Measurements from ENCODE around the gene C2CD2L. TPM values are rescaled to one million over a fixed set of nuclear protein-coding genes. Genes with fewer than 3 reads are reported as not detected.

C2CD2L gene
- total and polyA plus RNA-seq, 2 of the 13 experiments (the other 11 are each of a cell fraction or from before 2014, with no cell fraction given): 3.7 to 5.5 TPM

DNA sequence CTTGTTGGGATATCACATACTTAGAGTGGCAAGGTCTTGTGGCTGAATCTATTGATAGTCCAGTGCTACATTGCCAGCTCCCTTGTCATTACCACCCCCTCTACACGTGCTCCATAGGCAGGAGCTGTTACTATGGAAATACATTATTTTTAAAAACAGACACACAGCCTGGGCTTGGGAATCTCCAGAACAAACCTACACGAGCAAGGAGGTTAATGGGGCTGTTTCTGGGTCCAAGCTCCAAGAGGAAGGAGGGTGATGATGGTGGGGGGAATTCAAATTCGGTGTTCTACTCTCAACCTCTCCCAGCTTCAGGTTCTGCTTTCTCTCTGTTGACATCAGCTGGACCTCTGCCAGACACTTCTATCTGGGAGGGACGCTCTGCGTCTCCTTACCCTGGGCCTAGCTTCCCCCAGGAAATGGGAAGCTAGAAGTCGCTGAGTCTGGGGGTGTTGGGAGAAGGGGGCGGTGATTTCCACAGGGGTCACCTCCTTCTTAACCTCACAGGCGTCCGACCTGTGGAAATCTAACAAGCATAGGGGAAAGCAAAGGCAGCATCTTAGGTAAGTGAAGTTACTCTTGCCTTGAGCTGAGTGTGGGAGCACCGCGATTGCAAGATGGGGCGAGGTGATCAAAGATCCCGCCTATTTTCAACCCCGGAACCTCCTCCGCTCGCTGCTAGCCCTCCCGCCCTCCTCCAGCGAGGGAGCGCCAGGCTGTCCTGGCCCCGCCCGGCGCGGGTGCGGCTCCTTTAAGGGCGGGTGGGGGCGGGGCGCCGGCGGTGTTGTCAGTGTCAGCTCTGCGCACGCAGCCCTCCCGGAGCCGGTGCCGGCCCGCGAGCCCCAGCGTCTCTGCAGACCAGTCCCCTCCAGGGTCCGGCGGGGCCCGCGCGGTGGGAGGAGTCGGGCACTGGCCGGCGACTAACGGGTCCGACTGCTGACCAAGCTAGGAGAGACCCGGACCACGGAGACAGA is at the start of gene C2CD2L (continued):
- TF ChIP-seq NFATC3 (CRISPR knock-in tag; IDR thresholded peaks at IDR 0.05) (no peak), ZSCAN20 (CRISPR knock-in tag; IDR thresholded peaks at IDR 0.05; ENCODE audit: borderline replicate concordance) (no peak), ZNF17 (CRISPR knock-in tag; IDR thresholded peaks at IDR 0.05) (no peak), ZNF12 (CRISPR knock-in tag; IDR thresholded peaks at IDR 0.05) (no peak), ZNF75D (CRISPR knock-in tag; IDR thresholded peaks at IDR 0.05; ENCODE audit: borderline replicate concordance) (no peak), ZBTB38 (CRISPR knock-in tag; IDR thresholded peaks at IDR 0.05) (0 out of 2 replicates have a peak, but pooled peaks have one; percentile 20), FLYWCH1 (CRISPR knock-in tag; IDR thresholded peaks at IDR 0.05) (no peak), ZNF841 (CRISPR knock-in tag; IDR thresholded peaks at IDR 0.05; ENCODE audit: borderline replicate concordance) (no peak), MBNL3 (CRISPR knock-in tag; conservative IDR thresholded peaks at IDR 0.05) (no peak), HES4 (CRISPR knock-in tag; IDR thresholded peaks at IDR 0.05; ENCODE audit: borderline replicate concordance) (peak; percentile 43; the same call in 1 of the 2 replicates), ZNF101 (CRISPR knock-in tag; IDR thresholded peaks at IDR 0.05; ENCODE audit: borderline replicate concordance, low read depth) (no peak), NCOA5 (CRISPR knock-in tag; IDR thresholded peaks at IDR 0.05) (no peak), ZNF160 (CRISPR knock-in tag; IDR thresholded peaks at IDR 0.05) (no peak), ZSCAN25 (CRISPR knock-in tag; IDR thresholded peaks at IDR 0.05) (no peak), MEIS2 (CRISPR knock-in tag; IDR thresholded peaks at IDR 0.05) (no peak), ATAD3A (CRISPR knock-in tag; IDR thresholded peaks at IDR 0.05) (no peak), ZNF143 (CRISPR knock-in tag; IDR thresholded peaks at IDR 0.05) (no peak)
- TF ChIP-seq, protein P1, sequence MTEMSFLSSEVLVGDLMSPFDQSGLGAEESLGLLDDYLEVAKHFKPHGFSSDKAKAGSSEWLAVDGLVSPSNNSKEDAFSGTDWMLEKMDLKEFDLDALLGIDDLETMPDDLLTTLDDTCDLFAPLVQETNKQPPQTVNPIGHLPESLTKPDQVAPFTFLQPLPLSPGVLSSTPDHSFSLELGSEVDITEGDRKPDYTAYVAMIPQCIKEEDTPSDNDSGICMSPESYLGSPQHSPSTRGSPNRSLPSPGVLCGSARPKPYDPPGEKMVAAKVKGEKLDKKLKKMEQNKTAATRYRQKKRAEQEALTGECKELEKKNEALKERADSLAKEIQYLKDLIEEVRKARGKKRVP (CRISPR knock-in tag; IDR thresholded peaks at IDR 0.05): no peak
- TF ChIP-seq, protein P2, sequence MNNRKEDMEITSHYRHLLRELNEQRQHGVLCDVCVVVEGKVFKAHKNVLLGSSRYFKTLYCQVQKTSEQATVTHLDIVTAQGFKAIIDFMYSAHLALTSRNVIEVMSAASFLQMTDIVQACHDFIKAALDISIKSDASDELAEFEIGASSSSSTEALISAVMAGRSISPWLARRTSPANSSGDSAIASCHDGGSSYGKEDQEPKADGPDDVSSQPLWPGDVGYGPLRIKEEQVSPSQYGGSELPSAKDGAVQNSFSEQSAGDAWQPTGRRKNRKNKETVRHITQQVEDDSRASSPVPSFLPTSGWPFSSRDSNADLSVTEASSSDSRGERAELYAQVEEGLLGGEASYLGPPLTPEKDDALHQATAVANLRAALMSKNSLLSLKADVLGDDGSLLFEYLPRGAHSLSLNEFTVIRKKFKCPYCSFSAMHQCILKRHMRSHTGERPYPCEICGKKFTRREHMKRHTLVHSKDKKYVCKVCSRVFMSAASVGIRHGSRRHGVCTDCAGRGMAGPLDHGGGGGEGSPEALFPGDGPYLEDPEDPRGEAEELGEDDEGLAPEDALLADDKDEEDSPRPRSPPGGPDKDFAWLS (CRISPR knock-in tag; IDR thresholded peaks at IDR 0.05; ENCODE audit: borderline replicate concordance): no peak

All from HepG2 (cell line).